GM13976 (cell line): Measurements from ENCODE around the gene TBC1D1.

ENCODE experiments used
- DNase-seq: peaks from one replicate; pipeline ENCODE4 v3.0.0; 2012; ENCODE audit warnings: low spot score
- in situ Hi-C: fragments of 300-500 bp; cut with MboI; formaldehyde crosslinking; loops from one replicate; pipeline ENCODE4 v1.12.0; 2022; ENCODE audit warnings: low sequenced_read_pairs, mixed read lengths, inconsistent platforms; ENCODE audit not compliant: unreplicated experiment
- TF ChIP-seq, protein P1 (sequence below): IDR thresholded peaks from 2 replicates; pipeline ENCODE4 v1.5.1; 2012; ENCODE audit warnings: borderline replicate concordance, mild to moderate bottlenecking; ENCODE audit not compliant: insufficient read depth; ENCODE audit errors: extremely low read depth, missing control alignments, control extremely low read depth

Gene TBC1D1

GRCh38 chr4:38007645-38008044, 116.8 kb downstream of the TBC1D1 start:
- no peak for DNase-seq
- TF ChIP-seq, protein P1, sequence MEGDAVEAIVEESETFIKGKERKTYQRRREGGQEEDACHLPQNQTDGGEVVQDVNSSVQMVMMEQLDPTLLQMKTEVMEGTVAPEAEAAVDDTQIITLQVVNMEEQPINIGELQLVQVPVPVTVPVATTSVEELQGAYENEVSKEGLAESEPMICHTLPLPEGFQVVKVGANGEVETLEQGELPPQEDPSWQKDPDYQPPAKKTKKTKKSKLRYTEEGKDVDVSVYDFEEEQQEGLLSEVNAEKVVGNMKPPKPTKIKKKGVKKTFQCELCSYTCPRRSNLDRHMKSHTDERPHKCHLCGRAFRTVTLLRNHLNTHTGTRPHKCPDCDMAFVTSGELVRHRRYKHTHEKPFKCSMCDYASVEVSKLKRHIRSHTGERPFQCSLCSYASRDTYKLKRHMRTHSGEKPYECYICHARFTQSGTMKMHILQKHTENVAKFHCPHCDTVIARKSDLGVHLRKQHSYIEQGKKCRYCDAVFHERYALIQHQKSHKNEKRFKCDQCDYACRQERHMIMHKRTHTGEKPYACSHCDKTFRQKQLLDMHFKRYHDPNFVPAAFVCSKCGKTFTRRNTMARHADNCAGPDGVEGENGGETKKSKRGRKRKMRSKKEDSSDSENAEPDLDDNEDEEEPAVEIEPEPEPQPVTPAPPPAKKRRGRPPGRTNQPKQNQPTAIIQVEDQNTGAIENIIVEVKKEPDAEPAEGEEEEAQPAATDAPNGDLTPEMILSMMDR, result no peak
- in situ Hi-C loops, result no loop called here

DNA sequence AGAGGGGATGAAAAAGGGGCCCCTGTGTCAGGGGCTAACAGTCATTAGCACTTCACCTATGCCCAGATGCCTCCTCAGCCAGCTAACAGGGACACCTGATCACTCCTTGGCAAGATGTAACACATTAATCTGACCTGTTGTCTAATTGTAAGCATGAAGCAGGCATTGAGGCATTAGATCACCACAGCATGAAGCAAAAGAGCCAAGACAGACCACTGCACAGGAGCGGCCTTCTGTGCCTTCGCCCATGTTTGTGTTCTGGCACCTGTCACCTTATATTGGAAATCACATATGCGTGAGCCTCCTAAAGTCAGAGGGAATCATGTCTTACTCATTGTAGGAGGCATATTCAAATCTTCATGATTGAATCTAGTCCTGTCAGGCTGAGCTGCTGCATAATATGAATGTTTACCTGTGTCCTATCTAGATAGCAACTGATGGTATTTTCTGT, 117.7 kb downstream of the TBC1D1 start:
- in situ Hi-C loops, result no loop called here
- DNase-seq, result no peak
- TF ChIP-seq, protein P1, result no peak

- no peak for DNase-seq
- in situ Hi-C loops, result no loop called here
Measured at GRCh38 chr4:38009421-38009820, 118.5 kb downstream of the TBC1D1 start.

DNA sequence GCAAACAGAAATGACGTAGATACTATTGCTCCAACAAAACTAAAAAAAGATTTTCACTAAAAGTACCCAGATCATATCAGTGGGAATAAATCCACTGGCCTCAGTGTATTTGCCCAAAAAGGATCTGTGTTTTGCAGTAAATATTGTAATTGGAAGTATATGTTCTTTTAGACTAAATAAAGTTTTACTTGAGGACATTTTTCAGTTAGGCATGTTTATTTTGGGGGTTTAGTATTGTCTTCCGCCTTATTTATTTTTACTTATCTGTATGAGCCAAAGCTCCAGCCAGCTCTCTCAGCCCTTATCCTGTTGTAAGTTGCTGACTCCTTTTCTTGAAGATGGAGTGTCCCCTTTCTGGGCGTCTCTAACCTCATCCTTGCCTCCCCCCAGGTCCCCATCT, 119.1 kb downstream of the TBC1D1 start:
- TF ChIP-seq, protein P1, result no peak
- in situ Hi-C loops, result no loop called here
- DNase-seq, result no peak

More at GRCh38 chr4:38009421-38009820, 118.5 kb downstream of the TBC1D1 start:
- TF ChIP-seq, protein P1, result no peak

DNA sequence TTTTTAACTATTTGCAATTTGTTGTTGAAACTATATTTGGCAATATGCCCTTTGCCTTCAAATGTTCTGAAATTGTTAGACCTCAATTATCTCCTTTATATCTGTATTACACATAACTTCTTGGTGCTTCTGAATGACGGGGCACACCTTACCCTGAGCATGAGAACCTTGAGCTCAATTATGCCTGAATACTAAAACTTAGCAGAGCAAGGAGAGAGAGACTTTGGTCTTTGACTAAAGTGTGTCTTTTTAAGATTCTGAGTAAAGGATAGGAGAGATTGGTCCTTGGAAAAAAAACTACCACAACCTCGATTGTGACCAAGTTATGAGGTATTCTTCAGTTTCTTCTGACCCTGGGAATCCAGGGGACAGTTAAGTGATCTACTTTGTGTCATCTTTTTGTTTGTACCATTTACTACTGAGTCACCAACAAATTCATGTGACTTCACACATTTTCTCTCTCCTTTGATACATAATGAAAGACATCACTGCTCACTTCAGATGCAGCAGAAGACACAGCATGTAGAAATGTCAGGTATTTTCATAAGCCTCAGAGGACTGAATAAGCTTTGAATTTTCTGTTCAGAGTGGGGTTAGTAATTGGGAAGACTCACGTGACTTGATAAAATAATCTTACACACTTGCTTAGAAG, 120.8 kb downstream of the TBC1D1 start:
- no peak for DNase-seq
- in situ Hi-C loops, result no loop called here
- TF ChIP-seq, protein P1, result no peak

- in situ Hi-C loops, result no loop called here
- DNase-seq, result no peak
- TF ChIP-seq, protein P1, result no peak
Measured at GRCh38 chr4:38013461-38014366, 122.8 kb downstream of the TBC1D1 start.
